WERI-Rb-1 (cell line): ENCODE results near the gene EIF4A3.

ENCODE experiments used
- DNase-seq: peaks from one replicate; pipeline ENCODE4 v3.0.0-alpha.2; 2020
- H3K27ac ChIP-seq: fragments of 250-450 bp; sonication (Bioruptor Pico); 2 replicates; pipeline ENCODE4 v1.5.1; 2020; ENCODE audit warnings: mild to moderate bottlenecking, moderate library complexity
- H3K27me3 ChIP-seq: fragments of 250-450 bp; sonication (Bioruptor Pico); 2 replicates; pipeline ENCODE4 v1.5.1; 2021; ENCODE audit warnings: mild to moderate bottlenecking, low read depth, moderate library complexity; ENCODE audit not compliant: insufficient read depth, severe bottlenecking
- H3K36me3 ChIP-seq: fragments of 250-450 bp; sonication (Bioruptor Pico); 2 replicates; pipeline ENCODE4 v1.5.1; 2020; ENCODE audit warnings: mild to moderate bottlenecking, moderate library complexity
- H3K4me3 ChIP-seq: 2 replicates; pipeline ENCODE4 v1.5.1; 2011; ENCODE audit warnings: low read depth, mild to moderate bottlenecking, control low read depth, low read length
- H3K9me3 ChIP-seq: fragments of 250-450 bp; sonication (Bioruptor Pico); 2 replicates; pipeline ENCODE4 v1.5.1; 2021; ENCODE audit warnings: mild to moderate bottlenecking, moderate library complexity; ENCODE audit not compliant: severe bottlenecking
- TF ChIP-seq, protein P1 (sequence below): IDR thresholded peaks from 2 replicates; pipeline ENCODE4 v1.5.1; 2011; ENCODE audit warnings: low read depth, mild to moderate bottlenecking, control low read depth, inconsistent platforms, low read length

Gene EIF4A3

DNA sequence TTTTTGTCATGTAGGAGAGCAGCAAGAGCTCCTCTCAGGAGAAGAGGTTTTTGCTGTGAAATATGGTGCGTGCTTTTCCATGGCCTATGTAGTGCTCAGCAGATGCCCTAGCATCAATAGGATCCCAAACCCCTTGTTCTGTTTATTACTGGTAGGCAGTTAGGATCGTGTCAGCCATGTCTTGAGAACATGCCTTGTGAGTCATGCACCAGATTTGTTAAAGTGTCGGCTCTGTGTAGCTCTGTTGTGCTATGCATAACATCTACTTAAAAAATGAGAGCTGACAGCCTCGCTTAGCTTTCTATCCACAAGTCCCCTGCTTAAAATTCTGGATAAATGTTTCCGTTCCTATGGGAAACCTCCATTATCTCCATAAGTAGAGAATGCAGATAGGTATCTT, 4.4 kb upstream of the EIF4A3 start:
- H3K27ac ChIP-seq, result peak overlapping the region; percentile 79
- no peak overlapping the region for H3K4me3 ChIP-seq
- H3K9me3 ChIP-seq, result peaks cover 15% of the 10 kb centered on the region
- peaks cover 6% of the 10 kb centered on the region; the same call in 1 of the 2 replicates for H3K36me3 ChIP-seq
- TF ChIP-seq, protein P1, sequence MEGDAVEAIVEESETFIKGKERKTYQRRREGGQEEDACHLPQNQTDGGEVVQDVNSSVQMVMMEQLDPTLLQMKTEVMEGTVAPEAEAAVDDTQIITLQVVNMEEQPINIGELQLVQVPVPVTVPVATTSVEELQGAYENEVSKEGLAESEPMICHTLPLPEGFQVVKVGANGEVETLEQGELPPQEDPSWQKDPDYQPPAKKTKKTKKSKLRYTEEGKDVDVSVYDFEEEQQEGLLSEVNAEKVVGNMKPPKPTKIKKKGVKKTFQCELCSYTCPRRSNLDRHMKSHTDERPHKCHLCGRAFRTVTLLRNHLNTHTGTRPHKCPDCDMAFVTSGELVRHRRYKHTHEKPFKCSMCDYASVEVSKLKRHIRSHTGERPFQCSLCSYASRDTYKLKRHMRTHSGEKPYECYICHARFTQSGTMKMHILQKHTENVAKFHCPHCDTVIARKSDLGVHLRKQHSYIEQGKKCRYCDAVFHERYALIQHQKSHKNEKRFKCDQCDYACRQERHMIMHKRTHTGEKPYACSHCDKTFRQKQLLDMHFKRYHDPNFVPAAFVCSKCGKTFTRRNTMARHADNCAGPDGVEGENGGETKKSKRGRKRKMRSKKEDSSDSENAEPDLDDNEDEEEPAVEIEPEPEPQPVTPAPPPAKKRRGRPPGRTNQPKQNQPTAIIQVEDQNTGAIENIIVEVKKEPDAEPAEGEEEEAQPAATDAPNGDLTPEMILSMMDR, result no peak
- no peak for DNase-seq
- no peaks in the 10 kb centered on the region for H3K27me3 ChIP-seq

DNA sequence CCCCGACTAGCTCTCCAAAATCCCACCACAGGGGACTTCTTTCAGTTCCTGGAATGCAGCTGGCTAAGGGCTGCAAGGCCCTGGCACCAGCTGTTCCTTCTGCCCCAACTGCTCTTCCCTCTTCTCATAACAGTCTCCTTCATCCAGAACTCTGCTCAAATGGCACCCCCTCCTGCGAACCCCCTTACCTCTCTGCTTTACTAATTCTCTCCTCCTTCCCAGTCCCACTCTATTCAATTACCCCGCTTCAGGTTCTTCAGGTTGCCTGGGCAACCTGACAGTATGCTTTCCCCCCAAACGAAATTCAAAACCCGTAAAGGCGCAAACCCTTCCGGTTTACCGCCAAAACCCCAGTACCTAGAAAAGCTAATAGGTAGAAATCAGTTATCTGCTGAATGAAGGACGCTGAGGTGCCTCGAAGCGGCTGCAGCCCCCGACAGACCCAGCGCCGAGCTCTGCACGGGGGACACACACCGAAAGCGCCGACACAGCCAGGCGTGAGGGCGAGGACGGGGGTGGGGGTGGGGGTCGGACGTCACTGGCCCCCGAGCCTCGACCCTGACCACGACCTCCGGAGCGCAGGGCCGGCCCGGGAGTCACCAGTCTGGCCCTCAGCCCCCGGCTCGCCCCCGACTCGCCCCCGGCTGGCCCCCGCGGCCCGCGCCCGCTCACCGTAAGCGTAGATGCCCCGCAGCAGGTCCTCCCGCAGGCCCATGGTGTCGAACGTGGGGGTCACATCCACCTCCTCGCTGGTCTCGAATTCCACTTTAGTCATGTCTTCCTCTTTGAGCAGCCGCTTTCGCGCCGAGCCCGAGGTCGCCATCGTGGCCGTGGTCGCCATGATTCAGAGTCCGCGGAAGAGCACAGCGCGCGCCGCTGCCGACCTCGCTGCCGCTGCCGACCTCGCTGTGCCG, 550 bp downstream of the EIF4A3 start:
- Histone ChIP-seq H3K36me3 (peaks cover 49% of the 10 kb centered on the region), H3K9me3 (no peaks in the 10 kb centered on the region), H3K4me3 (peak overlapping the region; percentile 74), H3K27ac (peak overlapping the region; percentile 88), H3K27me3 (no peaks in the 10 kb centered on the region)
- TF ChIP-seq, protein P1, result no peak
- DNase-seq, result no peak

DNA sequence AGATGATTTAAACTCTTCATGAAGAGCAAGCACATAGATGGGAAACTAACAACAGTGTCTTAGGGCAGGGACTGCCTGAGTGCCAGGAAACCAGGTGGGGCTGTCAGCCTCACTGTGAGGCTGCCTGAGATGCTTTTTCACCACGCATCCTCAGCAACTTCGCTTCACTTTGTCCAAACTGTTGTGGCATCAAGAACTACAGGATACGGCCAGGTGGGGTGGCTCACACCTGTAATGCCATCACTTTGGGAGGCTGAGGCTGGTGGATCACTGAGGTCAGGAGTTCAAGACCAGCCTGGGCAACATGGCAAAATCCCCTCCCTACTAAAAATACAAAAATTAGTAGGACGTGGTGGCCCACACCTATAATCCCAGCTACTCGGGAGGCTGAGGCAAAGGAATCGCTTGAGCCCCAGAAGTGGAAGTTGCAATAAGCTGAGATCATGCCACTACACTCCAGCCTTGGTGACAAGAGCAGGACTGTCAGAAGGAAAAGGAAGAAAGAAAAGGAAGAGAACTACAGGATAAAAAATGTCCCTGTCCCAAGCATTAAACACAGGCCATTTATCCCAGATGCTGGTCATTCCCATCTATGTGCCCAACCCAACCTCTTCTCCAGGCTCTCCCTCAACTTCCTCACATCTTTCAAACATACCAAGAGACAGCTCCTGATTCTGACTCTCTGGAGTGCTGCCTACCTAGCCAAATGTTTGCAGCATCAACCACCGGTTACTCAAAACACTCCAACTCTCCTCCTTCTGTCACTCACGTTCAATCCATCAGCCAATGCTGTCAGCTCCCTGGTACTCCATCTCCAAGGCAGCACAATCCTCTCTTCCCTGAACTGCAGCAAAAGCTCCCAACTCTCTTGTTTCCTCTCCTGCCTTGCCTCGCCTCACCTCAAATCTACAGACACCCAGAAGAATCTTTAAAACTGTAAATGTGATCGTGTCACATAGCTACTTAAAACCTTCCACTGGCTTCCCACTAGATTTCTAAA, 1.6 kb downstream of the EIF4A3 start:
- Histone ChIP-seq H3K27ac (peak overlapping the region; percentile 88; the same call in 1 of the 2 replicates), H3K9me3 (no peaks in the 10 kb centered on the region), H3K36me3 (peaks cover 59% of the 10 kb centered on the region), H3K27me3 (no peaks in the 10 kb centered on the region), H3K4me3 (peak overlapping the region; percentile 74)
- TF ChIP-seq, protein P1, result no peak
- no peak for DNase-seq

DNA sequence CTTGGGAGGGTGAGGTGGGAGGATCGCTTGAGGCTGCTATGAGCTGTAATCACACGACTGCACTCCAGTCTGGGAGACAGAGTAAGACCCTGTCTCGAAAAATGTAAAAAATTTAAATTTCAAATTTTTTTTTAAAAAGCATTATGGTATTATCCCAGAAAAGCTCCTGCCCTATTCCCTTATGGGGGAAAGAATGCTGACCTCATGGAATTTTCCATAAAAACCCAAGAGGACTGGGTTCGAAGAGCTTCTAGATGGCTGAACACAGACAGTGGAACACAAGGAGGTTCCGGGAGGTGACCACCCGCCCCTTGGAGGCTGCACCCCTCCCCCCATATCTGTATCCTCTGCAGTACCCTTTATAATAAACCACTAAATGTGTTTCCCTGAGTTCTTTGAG, 4.0 kb downstream of the EIF4A3 start:
- Histone ChIP-seq H3K9me3 (no peaks in the 10 kb centered on the region), H3K4me3 (no peak overlapping the region), H3K27ac (no peak overlapping the region), H3K27me3 (no peaks in the 10 kb centered on the region), H3K36me3 (peaks cover 80% of the 10 kb centered on the region)
- TF ChIP-seq, protein P1, result no peak
- no peak for DNase-seq

DNA sequence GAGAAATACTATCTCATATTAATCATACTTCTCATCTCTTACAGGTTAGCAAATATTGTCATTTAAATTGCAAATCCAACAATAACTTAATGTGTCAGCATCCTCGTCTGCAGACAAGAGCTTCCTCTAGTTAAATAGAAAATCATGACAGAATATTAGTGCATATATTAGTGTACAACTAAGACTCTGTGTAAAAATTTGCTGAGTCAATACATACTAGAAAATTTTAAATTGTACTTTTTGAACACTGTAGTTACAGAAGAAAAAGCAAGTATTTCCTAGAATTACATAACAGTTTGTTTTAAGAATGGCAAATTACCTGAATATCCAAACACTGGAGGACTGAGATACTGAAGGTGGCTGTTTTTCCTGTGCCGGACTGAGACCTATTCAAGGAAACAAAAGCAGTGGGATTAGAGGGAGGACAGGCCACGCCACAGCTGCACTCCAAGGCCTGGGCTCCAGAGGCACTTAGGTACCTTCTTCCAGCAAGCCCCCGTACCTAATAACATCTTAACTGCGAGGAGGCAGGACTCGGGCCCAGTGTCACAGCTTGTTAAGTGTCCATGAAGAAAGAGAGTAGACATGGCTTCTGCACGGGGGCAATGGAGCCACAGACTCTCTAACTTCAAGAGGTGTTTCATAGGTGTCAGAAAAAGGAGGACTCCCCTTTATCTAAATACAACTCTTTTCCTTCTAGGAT, 5.3 kb downstream of the EIF4A3 start:
- Histone ChIP-seq H3K27me3 (no peaks in the 10 kb centered on the region), H3K36me3 (peaks cover 91% of the 10 kb centered on the region)
- TF ChIP-seq, protein P1, result no peak

More for the DNA sequence above, 5.3 kb downstream of the EIF4A3 start:
- no peak for DNase-seq
- no peak overlapping the region for H3K27ac ChIP-seq
- H3K4me3 ChIP-seq, result no peak overlapping the region
- H3K9me3 ChIP-seq, result no peaks in the 10 kb centered on the region
